HT1080 (cell line): ENCODE data around the gene CKAP5. TPM values are rescaled to one million over a fixed set of nuclear protein-coding genes. Genes with fewer than 3 reads are reported as not detected.

ENCODE experiments used
- DNase-seq: peaks from one replicate; pipeline ENCODE4 v3.0.0-alpha.2; 2015; ENCODE audit warnings: low read depth
- total RNA-seq: library from RNA; depleted of rRNA; stranded (reverse); fragments of >200 nt; shearing (Covaris generic); gene quantifications from 2 replicates; pipeline ENCODE4 v1.2.3, GENCODE V29; 2014

Gene CKAP5
- total RNA-seq, 1 experiment from 2014 or later = 90.7 TPM

- DNase-seq = no peak
Measured at GRCh38 chr11:46769636-46770221, 76.4 kb downstream of the CKAP5 start.

GRCh38 chr11:46766656-46767055 lies 79.4 kb downstream of the CKAP5 start:
- DNase-seq = no peak

- DNase-seq = no peak
Measured at GRCh38 chr11:46762248-46762647, 83.8 kb downstream of the CKAP5 start.

- no peak for DNase-seq
Measured at GRCh38 chr11:46761807-46762206, 84.3 kb downstream of the CKAP5 start.

- DNase-seq = no peak
Measured at GRCh38 chr11:46760429-46761128, 85.5 kb downstream of the CKAP5 start.

- no peak for DNase-seq
Measured at GRCh38 chr11:46759196-46759595, 86.9 kb downstream of the CKAP5 start.

GRCh38 chr11:46755962-46756361 lies 90.1 kb downstream of the CKAP5 start:
- no peak for DNase-seq

- DNase-seq = no peak
Measured at GRCh38 chr11:46747150-46747549, 98.9 kb downstream of the CKAP5 start.

GRCh38 chr11:46745995-46746394 lies 100.1 kb downstream of the CKAP5 start:
- DNase-seq = no peak

- DNase-seq = no peak
Measured at GRCh38 chr11:46745328-46745727, 100.8 kb downstream of the CKAP5 start.

- DNase-seq = no peak
Measured at GRCh38 chr11:46743693-46744339, 102.3 kb downstream of the CKAP5 start.

- no peak for DNase-seq
Measured at GRCh38 chr11:46743043-46743442, 103.0 kb downstream of the CKAP5 start.

- no peak for DNase-seq
Measured at GRCh38 chr11:46741600-46742484, 104.2 kb downstream of the CKAP5 start.

- no peak for DNase-seq
Measured at GRCh38 chr11:46738887-46739286, 107.2 kb downstream of the CKAP5 start.

- no peak for DNase-seq
Measured at GRCh38 chr11:46737699-46738098, 108.4 kb downstream of the CKAP5 start.

- DNase-seq = no peak
Measured at GRCh38 chr11:46736615-46737014, 109.5 kb downstream of the CKAP5 start.

GRCh38 chr11:46736146-46736545 lies 109.9 kb downstream of the CKAP5 start:
- no peak for DNase-seq

- DNase-seq = no peak
Measured at GRCh38 chr11:46733234-46733633, 112.8 kb downstream of the CKAP5 start.

- DNase-seq = no peak
Measured at GRCh38 chr11:46731545-46731944, 114.5 kb downstream of the CKAP5 start.

GRCh38 chr11:46729110-46730027 lies 116.7 kb downstream of the CKAP5 start:
- DNase-seq = no peak

- DNase-seq = no peak
Measured at GRCh38 chr11:46728659-46729040, 117.4 kb downstream of the CKAP5 start.
